ENCODE data around the gene RBM15.

Gene RBM15

DNA sequence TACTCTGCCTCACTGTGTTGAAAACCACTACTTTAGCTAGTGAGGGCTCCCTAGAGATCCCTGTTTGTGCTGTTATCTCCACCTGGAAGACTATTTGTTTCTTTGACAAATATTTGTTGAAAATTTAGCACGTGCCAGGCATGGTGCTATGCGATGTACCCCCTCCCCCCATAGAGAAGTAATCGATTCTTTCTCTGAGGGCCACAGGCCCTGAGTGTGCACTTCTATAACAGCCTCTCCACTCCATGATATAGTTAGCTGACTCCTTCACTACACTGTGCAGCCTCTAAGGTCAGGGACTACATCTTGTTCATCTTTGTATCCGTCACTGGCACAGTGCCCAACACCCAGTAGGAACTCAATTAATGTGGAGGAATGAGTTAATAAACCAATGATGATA lies 17.3 kb upstream of the RBM15 start:
- Histone ChIP-seq H3K4me3 (ENCODE audit: low read depth, low read length) (no peak overlapping the region), H3K36me3 (ENCODE audit: control insufficient read depth, insufficient read depth, low read length) (no peaks in the 10 kb centered on the region), H3K4me1 (ENCODE audit: control insufficient read depth, insufficient read depth, low read length) (no peaks in the 10 kb centered on the region), H3K9ac (ENCODE audit: low read depth, low read length) (no peak overlapping the region), H3K27me3 (ENCODE audit: control insufficient read depth, insufficient read depth, low read length) (no peaks in the 10 kb centered on the region), H3K9me3 (ENCODE audit: control insufficient read depth, insufficient read depth, low read length) (no peaks in the 10 kb centered on the region)

DNA sequence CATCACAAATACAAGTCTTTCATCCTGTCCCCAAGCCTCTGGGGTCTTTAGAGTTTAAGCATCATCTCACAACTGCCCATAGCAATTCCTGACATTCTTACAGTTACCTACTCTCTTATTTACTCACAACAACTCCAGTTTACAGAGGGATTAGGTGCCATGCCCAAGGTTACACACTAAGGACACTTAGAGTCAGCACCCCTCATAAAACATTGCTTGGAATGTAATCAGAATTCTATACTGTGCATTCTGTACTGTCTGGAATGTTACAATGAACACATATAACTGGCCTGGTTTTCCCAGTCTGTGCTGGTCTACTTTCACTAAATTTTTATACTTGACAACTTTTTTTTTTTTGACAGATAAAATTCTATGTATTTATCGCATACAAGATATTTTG lies 14.5 kb upstream of the RBM15 start:
- Histone ChIP-seq H3K9me3 (ENCODE audit: control insufficient read depth, insufficient read depth, low read length) (no peaks in the 10 kb centered on the region), H3K9ac (ENCODE audit: low read depth, low read length) (no peak overlapping the region), H3K36me3 (ENCODE audit: control insufficient read depth, insufficient read depth, low read length) (no peaks in the 10 kb centered on the region), H3K4me3 (ENCODE audit: low read depth, low read length) (no peak overlapping the region), H3K27me3 (ENCODE audit: control insufficient read depth, insufficient read depth, low read length) (no peaks in the 10 kb centered on the region), H3K4me1 (ENCODE audit: control insufficient read depth, insufficient read depth, low read length) (no peaks in the 10 kb centered on the region)

- H3K36me3 ChIP-seq (ENCODE audit: control insufficient read depth, insufficient read depth, low read length): no peaks in the 10 kb centered on the region
- no peaks in the 10 kb centered on the region for H3K4me1 ChIP-seq (ENCODE audit: control insufficient read depth, insufficient read depth, low read length)
- no peaks in the 10 kb centered on the region for H3K27me3 ChIP-seq (ENCODE audit: control insufficient read depth, insufficient read depth, low read length)
- no peak overlapping the region for H3K4me3 ChIP-seq (ENCODE audit: low read depth, low read length)
- no peaks in the 10 kb centered on the region for H3K9me3 ChIP-seq (ENCODE audit: control insufficient read depth, insufficient read depth, low read length)
- no peak overlapping the region for H3K9ac ChIP-seq (ENCODE audit: low read depth, low read length)
These were observed 12.4 kb upstream of the RBM15 start for GRCh38 chr1:110326826-110327225.

DNA sequence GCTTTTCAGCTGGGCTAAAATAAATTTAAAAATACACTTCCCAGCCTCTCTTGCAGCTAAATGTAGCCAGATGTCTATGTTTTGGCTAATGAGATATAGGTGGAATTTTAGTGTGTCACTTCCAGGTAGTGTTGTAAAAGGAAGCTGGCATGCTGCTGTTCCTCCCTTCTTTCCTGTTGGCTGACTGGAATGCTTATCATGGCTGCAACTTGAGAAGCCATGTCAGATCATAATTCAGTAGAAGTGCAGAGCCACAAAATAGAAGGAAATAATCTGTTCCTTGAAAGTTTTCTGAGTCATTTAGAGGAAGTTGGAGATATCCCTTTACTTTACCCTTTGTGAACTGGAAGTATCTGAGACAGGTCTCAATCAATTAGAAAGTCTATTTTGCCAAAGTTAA lies 10.9 kb upstream of the RBM15 start:
- H3K36me3 ChIP-seq (ENCODE audit: control insufficient read depth, insufficient read depth, low read length): no peaks in the 10 kb centered on the region
- H3K4me3 ChIP-seq (ENCODE audit: low read depth, low read length): no peak overlapping the region
- H3K9ac ChIP-seq (ENCODE audit: low read depth, low read length): no peak overlapping the region
- H3K9me3 ChIP-seq (ENCODE audit: control insufficient read depth, insufficient read depth, low read length): no peaks in the 10 kb centered on the region
- no peaks in the 10 kb centered on the region for H3K4me1 ChIP-seq (ENCODE audit: control insufficient read depth, insufficient read depth, low read length)
- H3K27me3 ChIP-seq (ENCODE audit: control insufficient read depth, insufficient read depth, low read length): no peaks in the 10 kb centered on the region

DNA sequence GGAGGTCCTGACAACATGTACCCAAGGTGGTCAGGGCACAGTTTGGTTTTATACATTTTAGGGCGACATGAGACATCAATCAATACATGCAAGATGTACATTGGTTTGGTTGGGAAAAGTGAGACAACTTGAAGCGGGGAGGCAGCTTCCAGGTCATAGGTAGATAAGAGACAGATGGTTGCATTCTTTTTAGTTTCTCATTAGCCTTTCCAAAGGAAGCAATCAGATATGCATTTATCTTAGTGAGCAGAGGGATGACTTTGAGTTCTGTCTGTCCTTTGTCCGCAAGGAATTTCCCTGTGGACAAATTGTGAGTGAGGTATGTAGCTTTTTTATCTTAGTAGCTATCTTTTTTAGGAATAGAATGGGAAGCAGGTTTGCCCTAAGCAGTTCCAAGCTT lies 10.5 kb upstream of the RBM15 start:
- Histone ChIP-seq H3K4me1 (ENCODE audit: control insufficient read depth, insufficient read depth, low read length) (no peaks in the 10 kb centered on the region), H3K27me3 (ENCODE audit: control insufficient read depth, insufficient read depth, low read length) (no peaks in the 10 kb centered on the region), H3K9me3 (ENCODE audit: control insufficient read depth, insufficient read depth, low read length) (no peaks in the 10 kb centered on the region), H3K9ac (ENCODE audit: low read depth, low read length) (no peak overlapping the region), H3K4me3 (ENCODE audit: low read depth, low read length) (no peak overlapping the region), H3K36me3 (ENCODE audit: control insufficient read depth, insufficient read depth, low read length) (no peaks in the 10 kb centered on the region)

GRCh38 chr1:110335265-110335664 lies 3.9 kb upstream of the RBM15 start:
- H3K9me3 ChIP-seq (ENCODE audit: control insufficient read depth, insufficient read depth, low read length): no peaks in the 10 kb centered on the region
- no peak overlapping the region for H3K4me3 ChIP-seq (ENCODE audit: low read depth, low read length)
- no peaks in the 10 kb centered on the region for H3K27me3 ChIP-seq (ENCODE audit: control insufficient read depth, insufficient read depth, low read length)
- no peaks in the 10 kb centered on the region for H3K4me1 ChIP-seq (ENCODE audit: control insufficient read depth, insufficient read depth, low read length)
- no peaks in the 10 kb centered on the region for H3K36me3 ChIP-seq (ENCODE audit: control insufficient read depth, insufficient read depth, low read length)
- H3K9ac ChIP-seq (ENCODE audit: low read depth, low read length): no peak overlapping the region

DNA sequence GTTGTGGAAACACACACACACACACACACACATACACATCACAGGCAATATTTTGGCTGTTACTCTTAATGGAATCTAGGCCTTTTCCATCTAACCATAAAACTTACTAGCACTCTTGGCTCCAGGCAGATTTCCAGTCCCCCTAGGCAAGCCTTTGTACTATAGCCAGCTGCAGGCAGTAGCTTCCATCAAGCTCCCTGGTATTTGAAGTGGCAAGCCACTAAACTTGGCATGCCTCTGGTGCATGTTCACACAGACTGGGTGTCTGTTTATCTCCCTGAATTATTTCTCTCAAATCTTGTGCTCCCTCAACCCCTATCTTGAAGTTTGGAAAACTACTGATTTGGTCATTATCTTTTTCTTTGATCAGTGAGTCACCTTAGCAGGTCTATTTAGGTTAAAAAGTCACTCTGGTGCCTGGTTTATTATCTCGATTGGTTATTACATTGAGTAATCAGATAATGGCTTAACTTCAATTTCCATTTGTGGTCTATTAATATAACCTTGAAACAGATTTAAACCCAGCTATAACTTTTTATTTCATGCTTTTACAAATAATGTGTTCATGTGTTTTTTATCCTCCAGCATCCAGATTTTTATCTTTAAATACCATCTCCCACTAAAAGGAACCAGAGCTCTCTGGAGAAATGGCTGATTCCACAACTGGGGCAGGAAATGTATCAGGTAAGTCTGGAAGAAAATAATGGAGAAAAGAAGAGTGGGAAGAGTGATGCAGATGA lies 2.7 kb upstream of the RBM15 start:
- no peak overlapping the region for H3K4me3 ChIP-seq (ENCODE audit: low read depth, low read length)
- peaks cover 10% of the 10 kb centered on the region for H3K4me1 ChIP-seq (ENCODE audit: control insufficient read depth, insufficient read depth, low read length)
- H3K36me3 ChIP-seq (ENCODE audit: control insufficient read depth, insufficient read depth, low read length): peaks cover 11% of the 10 kb centered on the region
- H3K27me3 ChIP-seq (ENCODE audit: control insufficient read depth, insufficient read depth, low read length): no peaks in the 10 kb centered on the region
- no peaks in the 10 kb centered on the region for H3K9me3 ChIP-seq (ENCODE audit: control insufficient read depth, insufficient read depth, low read length)
- H3K9ac ChIP-seq (ENCODE audit: low read depth, low read length): no peak overlapping the region

- Histone ChIP-seq H3K4me3 (ENCODE audit: low read depth, low read length) (peak overlapping the region; percentile 80), H3K36me3 (ENCODE audit: control insufficient read depth, insufficient read depth, low read length) (peaks cover 18% of the 10 kb centered on the region), H3K27me3 (ENCODE audit: control insufficient read depth, insufficient read depth, low read length) (no peaks in the 10 kb centered on the region), H3K9ac (ENCODE audit: low read depth, low read length) (peak overlapping the region; percentile 87), H3K4me1 (ENCODE audit: control insufficient read depth, insufficient read depth, low read length) (peaks cover 15% of the 10 kb centered on the region), H3K9me3 (ENCODE audit: control insufficient read depth, insufficient read depth, low read length) (no peaks in the 10 kb centered on the region)
These were observed 1.4 kb upstream of the RBM15 start for GRCh38 chr1:110337704-110338308.

- Histone ChIP-seq H3K9ac (ENCODE audit: low read depth, low read length) (peak overlapping the region; percentile 87), H3K4me1 (ENCODE audit: control insufficient read depth, insufficient read depth, low read length) (peaks cover 16% of the 10 kb centered on the region), H3K36me3 (ENCODE audit: control insufficient read depth, insufficient read depth, low read length) (peaks cover 18% of the 10 kb centered on the region), H3K9me3 (ENCODE audit: control insufficient read depth, insufficient read depth, low read length) (no peaks in the 10 kb centered on the region), H3K4me3 (ENCODE audit: low read depth, low read length) (peak overlapping the region; percentile 80), H3K27me3 (ENCODE audit: control insufficient read depth, insufficient read depth, low read length) (no peaks in the 10 kb centered on the region)
These were observed 780 bp upstream of the RBM15 start for GRCh38 chr1:110338309-110338885.

GRCh38 chr1:110339407-110340206 lies 430 bp downstream of the RBM15 start:
- no peaks in the 10 kb centered on the region for H3K27me3 ChIP-seq (ENCODE audit: control insufficient read depth, insufficient read depth, low read length)
- H3K9me3 ChIP-seq (ENCODE audit: control insufficient read depth, insufficient read depth, low read length): no peaks in the 10 kb centered on the region
- H3K36me3 ChIP-seq (ENCODE audit: control insufficient read depth, insufficient read depth, low read length): peaks cover 18% of the 10 kb centered on the region
- H3K4me1 ChIP-seq (ENCODE audit: control insufficient read depth, insufficient read depth, low read length): peaks cover 16% of the 10 kb centered on the region
- H3K4me3 ChIP-seq (ENCODE audit: low read depth, low read length): peak overlapping the region; percentile 95
- peak overlapping the region; percentile 94 for H3K9ac ChIP-seq (ENCODE audit: low read depth, low read length)

DNA sequence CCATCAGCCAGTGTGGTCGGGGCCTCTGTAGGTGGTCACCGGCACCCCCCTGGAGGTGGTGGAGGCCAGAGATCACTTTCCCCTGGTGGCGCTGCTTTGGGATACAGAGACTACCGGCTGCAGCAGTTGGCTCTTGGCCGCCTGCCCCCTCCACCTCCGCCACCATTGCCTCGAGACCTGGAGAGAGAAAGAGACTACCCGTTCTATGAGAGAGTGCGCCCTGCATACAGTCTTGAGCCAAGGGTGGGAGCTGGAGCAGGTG lies 961 bp downstream of the RBM15 start:
- H3K9ac ChIP-seq (ENCODE audit: low read depth, low read length): peak overlapping the region; percentile 94
- peaks cover 18% of the 10 kb centered on the region for H3K36me3 ChIP-seq (ENCODE audit: control insufficient read depth, insufficient read depth, low read length)

More for the DNA sequence above, 961 bp downstream of the RBM15 start:
- Histone ChIP-seq H3K27me3 (ENCODE audit: control insufficient read depth, insufficient read depth, low read length) (no peaks in the 10 kb centered on the region), H3K4me3 (ENCODE audit: low read depth, low read length) (peak overlapping the region; percentile 95), H3K4me1 (ENCODE audit: control insufficient read depth, insufficient read depth, low read length) (peaks cover 20% of the 10 kb centered on the region), H3K9me3 (ENCODE audit: control insufficient read depth, insufficient read depth, low read length) (no peaks in the 10 kb centered on the region)
